MCF 10A (cell line): ENCODE results near the gene ZBTB44. TPM values are rescaled to one million over a fixed set of nuclear protein-coding genes. Genes with fewer than 3 reads are reported as not detected.

ENCODE experiments used
- BruUV-seq: library from RNA; stranded (reverse); fragments of 400-500 nt; replicated peaks from 2 replicates; lab custom pipeline; 2021; lab: Mats Ljungman, UMichigan
- CTCF ChIA-PET: fragments of 300-600 bp; sonication (Branson Sonifier 250); formaldehyde crosslinking; extraction: SDS; loops from one replicate; lab custom pipeline; 2021; ENCODE audit warnings: antibody characterized with exemption, inconsistent platforms; lab: Yijun Ruan, JAX
- POLR2A ChIA-PET: fragments of 300-600, 350-650 bp; sonication (Branson Sonifier 250); formaldehyde crosslinking; extraction: SDS; loops from one replicate; lab custom pipeline; 2020; ENCODE audit warnings: antibody characterized with exemption, inconsistent platforms; lab: Yijun Ruan, JAX
- DNase-seq: peaks from one replicate; pipeline ENCODE4 v3.0.0-alpha.2; 2018; ENCODE audit not compliant: unreplicated experiment
- H3K27ac Mint-ChIP-seq: one replicate; pipeline ENCODE4 v1.8.0; 2022; ENCODE audit warnings: mild to moderate bottlenecking, low read depth, mixed read lengths; ENCODE audit not compliant: unreplicated experiment
- H3K27me3 Mint-ChIP-seq: one replicate; pipeline ENCODE4 v1.8.0; 2022; ENCODE audit warnings: mixed read lengths; ENCODE audit not compliant: insufficient read depth, unreplicated experiment
- H3K36me3 Mint-ChIP-seq: one replicate; pipeline ENCODE4 v1.8.0; 2022; ENCODE audit warnings: mild to moderate bottlenecking, moderate library complexity, mixed read lengths; ENCODE audit not compliant: insufficient read depth, unreplicated experiment
- H3K4me1 Mint-ChIP-seq: one replicate; pipeline ENCODE4 v1.8.0; 2022; ENCODE audit warnings: mixed read lengths; ENCODE audit not compliant: insufficient read depth, unreplicated experiment
- H3K4me3 Mint-ChIP-seq: one replicate; pipeline ENCODE4 v1.8.0; 2022; ENCODE audit warnings: mild to moderate bottlenecking, moderate library complexity, mixed read lengths; ENCODE audit not compliant: unreplicated experiment
- H3K9me3 Mint-ChIP-seq: one replicate; pipeline ENCODE4 v1.8.0; 2022; ENCODE audit warnings: mixed read lengths; ENCODE audit not compliant: unreplicated experiment
- intact Hi-C: fragments of 100-400 bp; cut with micrococcal nuclease; formaldehyde crosslinking; loops from 2 replicates; pipeline ENCODE4 v1.14.1; 2022
- total RNA-seq: library from RNA; stranded (reverse); gene quantifications from 2 replicates; pipeline ENCODE4 v1.2.3, GENCODE V29; 2022
- TF ChIP-seq, protein P1 (sequence below): fragments of 200-600 bp; IDR thresholded peaks from one replicate; pipeline ENCODE4 v1.8.0; 2022; ENCODE audit warnings: antibody characterized with exemption, mild to moderate bottlenecking; ENCODE audit not compliant: unreplicated experiment

Gene ZBTB44
- total RNA-seq, 1 experiment from 2014 or later = 28.5 TPM

DNA sequence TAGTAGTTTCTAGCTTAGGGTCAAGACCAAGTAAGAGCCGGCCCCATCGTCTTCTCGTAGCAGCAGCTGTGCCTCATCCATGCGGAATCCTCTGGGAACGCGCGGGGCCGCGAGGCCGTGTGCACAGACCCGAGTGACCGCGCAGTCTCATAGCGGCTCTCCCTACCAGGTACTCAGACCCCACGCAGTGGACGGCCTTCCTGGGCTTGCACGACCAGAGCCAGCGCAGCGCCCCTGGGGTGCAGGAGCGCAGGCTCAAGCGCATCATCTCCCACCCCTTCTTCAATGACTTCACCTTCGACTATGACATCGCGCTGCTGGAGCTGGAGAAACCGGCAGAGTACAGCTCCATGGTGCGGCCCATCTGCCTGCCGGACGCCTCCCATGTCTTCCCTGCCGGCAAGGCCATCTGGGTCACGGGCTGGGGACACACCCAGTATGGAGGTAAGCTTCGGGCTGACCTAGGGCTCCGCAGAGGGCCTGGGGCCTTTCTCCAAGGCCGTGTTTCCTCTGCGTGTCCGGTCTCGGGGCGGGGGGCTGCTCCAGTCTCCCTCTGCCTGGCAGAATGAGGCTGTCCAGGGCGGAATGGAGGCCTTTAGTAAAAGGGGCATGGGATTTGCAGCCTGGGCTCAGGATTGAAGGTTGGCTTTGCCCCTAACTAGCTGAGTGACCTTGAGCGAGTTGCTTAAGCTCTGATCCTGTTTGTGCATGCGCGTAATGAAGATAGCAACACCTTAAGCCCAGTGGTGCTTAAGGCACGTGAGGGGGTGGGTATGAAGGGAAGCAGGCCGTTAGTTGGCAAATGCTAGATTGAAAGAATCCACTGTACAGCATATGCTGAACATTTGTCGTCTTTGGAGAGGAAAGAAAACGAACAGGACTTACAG lies 106.2 kb downstream of the ZBTB44 start:
- ChIA-PET POLR2A (no interaction called here), CTCF (interaction anchor here (0.6 kb wide), 1 partner anchor 23 kb away, joined by 3 read pairs; no protein-coding TSS in a partner anchor)
- Mint-ChIP-seq H3K36me3 (peaks cover 5% of the 10 kb centered on the region), H3K27me3 (no peaks in the 10 kb centered on the region), H3K27ac (no peak overlapping the region), H3K9me3 (no peaks in the 10 kb centered on the region), H3K4me1 (no peaks in the 10 kb centered on the region), H3K4me3 (no peak overlapping the region)
- TF ChIP-seq, protein P1, sequence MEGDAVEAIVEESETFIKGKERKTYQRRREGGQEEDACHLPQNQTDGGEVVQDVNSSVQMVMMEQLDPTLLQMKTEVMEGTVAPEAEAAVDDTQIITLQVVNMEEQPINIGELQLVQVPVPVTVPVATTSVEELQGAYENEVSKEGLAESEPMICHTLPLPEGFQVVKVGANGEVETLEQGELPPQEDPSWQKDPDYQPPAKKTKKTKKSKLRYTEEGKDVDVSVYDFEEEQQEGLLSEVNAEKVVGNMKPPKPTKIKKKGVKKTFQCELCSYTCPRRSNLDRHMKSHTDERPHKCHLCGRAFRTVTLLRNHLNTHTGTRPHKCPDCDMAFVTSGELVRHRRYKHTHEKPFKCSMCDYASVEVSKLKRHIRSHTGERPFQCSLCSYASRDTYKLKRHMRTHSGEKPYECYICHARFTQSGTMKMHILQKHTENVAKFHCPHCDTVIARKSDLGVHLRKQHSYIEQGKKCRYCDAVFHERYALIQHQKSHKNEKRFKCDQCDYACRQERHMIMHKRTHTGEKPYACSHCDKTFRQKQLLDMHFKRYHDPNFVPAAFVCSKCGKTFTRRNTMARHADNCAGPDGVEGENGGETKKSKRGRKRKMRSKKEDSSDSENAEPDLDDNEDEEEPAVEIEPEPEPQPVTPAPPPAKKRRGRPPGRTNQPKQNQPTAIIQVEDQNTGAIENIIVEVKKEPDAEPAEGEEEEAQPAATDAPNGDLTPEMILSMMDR = no peak
- intact Hi-C loops = no loop called here
- DNase-seq = no peak
- no TSS peak for BruUV-seq

DNA sequence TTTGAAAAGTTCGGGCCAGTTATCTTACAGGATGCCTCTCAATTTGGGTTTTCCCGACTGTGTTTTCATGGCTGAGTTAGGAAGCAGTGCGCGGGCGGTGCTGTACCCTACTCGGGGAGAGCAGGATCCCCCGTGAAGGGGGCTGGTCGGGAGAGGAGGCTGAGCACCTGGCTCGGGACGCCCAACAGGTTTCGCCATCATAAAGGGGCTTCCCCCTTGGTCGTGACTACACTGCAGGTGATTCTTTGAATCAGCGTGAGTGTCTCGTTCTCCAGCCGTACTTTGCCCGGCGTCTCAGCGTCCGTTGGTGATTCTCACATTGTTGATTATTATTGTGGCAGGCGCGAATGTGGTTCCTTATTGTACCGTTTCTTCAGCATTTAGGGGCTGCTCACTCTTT lies 108.6 kb downstream of the ZBTB44 start:
- H3K27ac Mint-ChIP-seq = no peak overlapping the region
- TF ChIP-seq, protein P1 = no peak
- no peaks in the 10 kb centered on the region for H3K27me3 Mint-ChIP-seq
- POLR2A ChIA-PET = no interaction called here
- H3K36me3 Mint-ChIP-seq = peaks cover 5% of the 10 kb centered on the region
- CTCF ChIA-PET = interaction anchor here (0.6 kb wide), 1 partner anchor 638 kb away, joined by 3 read pairs; no protein-coding TSS in a partner anchor
- no TSS peak for BruUV-seq
- H3K4me3 Mint-ChIP-seq = no peak overlapping the region
- no peaks in the 10 kb centered on the region for H3K4me1 Mint-ChIP-seq
- H3K9me3 Mint-ChIP-seq = no peaks in the 10 kb centered on the region
- intact Hi-C loops = no loop called here
- DNase-seq = no peak

DNA sequence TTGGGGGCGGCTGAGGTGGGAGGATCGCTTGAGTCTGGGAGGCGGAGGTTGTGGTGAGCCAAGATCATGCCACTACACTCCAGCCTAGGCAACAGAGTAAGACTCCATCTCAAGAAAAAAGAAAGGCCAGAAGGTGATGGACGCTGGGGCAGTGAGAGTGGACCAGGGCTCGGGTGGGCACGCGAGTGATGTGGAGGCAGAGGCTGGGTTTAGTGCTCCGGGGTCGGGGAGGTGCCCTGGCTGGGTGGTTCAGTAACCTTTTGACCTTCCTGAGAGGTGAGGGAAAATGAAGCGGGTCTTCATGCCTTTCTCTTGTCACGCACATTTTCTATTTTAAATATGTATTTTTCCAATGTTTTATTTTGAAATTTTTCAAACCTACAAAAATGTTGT lies 110.0 kb downstream of the ZBTB44 start:
- H3K27me3 Mint-ChIP-seq = no peaks in the 10 kb centered on the region
- intact Hi-C loops = no loop called here
- ChIA-PET POLR2A (interaction anchor here (0.9 kb wide), 1 partner anchor 54 kb away, joined by 3 read pairs; no protein-coding TSS in a partner anchor), CTCF (interaction anchor here (4.9 kb wide), 1 partner anchor 8 kb away, joined by 33 read pairs; no protein-coding TSS in a partner anchor)
- BruUV-seq = no TSS peak
- H3K4me1 Mint-ChIP-seq = no peaks in the 10 kb centered on the region
- no peak overlapping the region for H3K4me3 Mint-ChIP-seq
- H3K9me3 Mint-ChIP-seq = no peaks in the 10 kb centered on the region
- H3K27ac Mint-ChIP-seq = no peak overlapping the region
- H3K36me3 Mint-ChIP-seq = peaks cover 5% of the 10 kb centered on the region
- DNase-seq = no peak
- TF ChIP-seq, protein P1 = no peak
